GM21367 (cell line): ENCODE measurements around the gene CABLES2.
"Not testable (repeated sequence)": the region's sequence is repeated elsewhere in the genome, so short reads cannot be mapped to it uniquely, and the experiment has no call there.

Experiments used
- ATAC-seq: cut with Tn5 transposase; IDR thresholded peaks from one replicate; pipeline ENCODE4 v1.9.1; 2021; ENCODE audit not compliant: unreplicated experiment

Gene CABLES2

DNA sequence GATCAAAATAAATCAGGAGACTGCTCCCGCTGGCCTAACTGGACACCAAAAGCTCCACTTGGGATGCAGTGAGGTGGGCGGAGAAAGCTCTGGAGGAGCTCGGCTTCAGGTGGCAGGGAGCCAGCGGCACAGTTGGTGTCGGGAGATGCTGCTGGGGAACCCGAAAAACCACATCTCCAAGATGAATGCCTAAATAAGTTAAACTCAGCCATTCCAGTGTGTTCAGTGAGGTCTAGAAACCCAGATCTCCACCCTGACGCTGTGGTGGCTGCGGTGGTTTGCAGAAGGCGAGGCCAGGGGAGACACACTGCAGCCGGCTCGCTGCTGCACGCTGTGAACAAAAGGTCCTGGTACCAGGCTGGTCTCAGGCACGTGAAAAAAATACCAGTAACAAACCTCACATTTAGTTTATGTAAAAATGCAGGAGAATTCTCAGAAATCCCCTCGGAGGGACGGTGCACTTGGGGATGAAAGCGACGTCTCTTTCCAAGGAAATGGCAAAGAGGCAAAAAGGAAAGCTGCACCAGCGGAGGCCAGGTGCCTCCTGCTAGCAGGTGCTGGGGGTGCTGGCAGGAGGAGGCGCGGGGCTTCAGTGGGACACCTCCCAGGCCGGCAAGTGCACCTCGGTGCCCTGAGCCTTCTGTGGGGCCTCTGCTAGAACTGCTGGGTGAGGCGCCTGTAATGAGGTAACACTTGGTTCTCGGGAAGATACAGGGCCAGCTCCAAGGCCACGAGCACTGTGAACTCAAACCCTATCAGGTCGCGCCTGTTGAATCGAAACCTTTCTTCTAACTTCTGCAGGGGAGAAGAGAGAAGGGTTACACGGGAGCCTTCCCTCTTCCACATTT, 16.5 kb downstream of the CABLES2 start:
- ATAC-seq: no peak

DNA sequence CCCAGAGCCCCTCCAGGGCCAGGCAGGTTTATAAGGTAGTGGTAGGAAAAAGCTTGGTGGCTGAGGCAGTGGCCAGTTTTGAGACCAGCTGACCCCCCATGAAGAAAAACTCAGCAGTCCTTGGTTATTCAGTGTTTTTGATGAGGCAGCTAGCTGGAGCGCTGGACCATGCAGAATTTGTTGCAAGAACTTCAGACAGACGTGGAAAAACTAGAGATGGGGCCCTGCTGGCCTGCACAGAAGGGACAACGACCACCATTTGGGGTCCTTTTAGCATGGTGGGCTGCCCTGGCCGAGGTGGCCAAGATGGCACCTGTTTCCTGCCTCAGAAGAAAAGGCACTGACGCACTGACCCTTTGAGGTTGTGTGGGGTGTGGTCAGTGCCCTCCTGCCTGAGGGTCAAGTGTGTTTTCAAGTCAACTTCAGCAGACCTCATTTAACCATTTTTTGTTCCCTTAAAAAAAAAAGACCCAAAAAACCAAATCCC, 17.4 kb downstream of the CABLES2 start:
- ATAC-seq: no peak

DNA sequence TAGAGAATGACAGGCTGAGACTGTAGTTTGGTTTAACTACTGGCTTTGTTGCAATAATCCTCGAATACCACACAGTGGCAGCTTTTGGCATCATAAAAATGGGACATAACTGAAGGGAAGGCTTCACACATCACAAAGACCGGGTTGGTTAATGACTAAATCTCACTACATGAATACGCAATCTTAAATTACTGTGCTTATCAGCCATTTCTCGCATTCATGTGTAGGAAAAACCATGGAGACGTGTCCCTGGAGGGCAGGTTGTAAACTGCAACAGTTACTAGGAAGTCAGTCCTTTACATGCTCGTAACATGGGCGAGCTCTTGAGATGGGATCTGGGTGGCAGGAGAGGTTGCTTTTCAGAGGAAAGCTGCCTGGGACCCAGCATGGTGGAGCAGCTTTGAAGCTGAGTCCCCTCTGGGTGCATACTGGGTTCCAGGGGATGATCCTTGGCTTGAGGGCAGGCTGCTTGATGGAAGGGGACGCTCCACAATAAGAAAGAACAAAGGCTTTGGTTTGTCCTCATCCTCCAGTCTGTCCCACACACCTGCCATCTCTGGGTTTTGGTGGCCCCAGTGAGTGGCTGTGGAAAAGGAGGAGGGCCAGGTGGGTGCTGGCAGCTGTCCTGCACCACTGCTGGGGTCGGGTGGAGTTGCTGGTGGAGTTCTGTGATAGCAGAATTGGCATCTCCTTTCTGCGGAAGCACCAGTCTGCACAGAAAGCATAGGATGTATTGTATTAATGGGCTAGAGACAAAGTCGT, 18.1 kb downstream of the CABLES2 start:
- no peak for ATAC-seq

DNA sequence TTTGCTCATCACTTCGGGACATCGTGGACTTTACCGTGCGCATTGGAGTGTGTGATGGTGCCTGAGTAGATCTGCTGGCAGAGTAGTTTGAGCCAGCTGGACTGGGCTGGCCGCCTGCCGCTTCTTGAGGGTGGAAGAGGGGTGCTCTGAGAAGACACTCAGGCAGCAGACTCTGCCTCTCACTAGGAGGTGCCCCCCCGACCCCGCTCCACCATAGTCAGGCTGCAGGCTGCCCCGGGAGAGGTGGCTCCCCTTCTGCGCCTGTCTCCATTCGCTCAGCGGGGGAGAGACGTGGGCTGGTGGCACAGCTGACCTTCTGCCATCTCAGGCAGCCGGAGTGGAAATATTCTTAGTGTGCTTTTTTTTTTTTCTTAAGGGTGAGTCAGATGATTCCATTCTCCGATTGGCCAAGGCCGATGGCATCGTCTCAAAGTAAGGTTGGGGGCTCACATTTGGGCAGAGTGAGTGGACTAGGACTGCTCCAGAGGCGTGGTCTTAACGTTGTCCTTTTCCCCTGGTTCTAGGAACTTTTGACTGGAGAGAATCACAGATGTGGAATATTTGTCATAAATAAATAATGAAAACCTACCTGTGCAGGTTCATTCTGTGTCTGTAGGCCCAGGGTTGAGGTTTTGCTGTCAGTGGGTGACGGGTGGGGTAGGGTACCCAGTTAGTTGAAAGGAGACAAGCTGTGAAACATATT, 19.0 kb downstream of the CABLES2 start:
- ATAC-seq: no peak

DNA sequence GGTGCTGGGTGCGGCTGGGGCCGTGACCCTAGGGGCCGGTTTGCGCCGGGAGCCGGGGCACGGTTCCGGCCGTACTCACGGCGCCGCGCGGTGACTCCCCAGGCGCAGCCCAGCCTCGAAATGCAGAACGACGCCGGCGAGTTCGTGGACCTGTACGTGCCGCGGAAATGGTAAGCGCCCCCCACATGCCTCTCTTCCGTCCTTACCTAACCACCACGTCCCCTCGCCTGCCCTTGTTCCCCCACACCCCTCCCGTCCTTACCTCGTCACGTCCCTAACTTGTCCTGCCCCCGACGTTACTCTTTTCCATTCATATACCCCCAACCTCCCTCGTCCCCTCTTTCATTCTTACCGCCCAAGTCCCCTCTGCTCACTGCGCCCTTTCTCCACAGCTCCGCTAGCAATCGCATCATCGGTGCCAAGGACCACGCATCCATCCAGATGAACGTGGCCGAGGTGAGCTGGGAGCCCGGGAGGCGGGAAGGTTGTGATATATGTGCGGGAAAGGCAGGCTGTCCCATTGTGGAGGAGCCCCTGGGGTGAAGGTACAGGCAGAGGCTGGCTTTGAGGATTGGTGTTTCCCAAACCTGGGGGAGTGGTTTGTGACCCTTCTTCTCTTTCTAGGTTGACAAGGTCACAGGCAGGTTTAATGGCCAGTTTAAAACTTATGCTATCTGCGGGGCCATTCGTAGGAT, 19.7 kb downstream of the CABLES2 start:
- no peak for ATAC-seq

DNA sequence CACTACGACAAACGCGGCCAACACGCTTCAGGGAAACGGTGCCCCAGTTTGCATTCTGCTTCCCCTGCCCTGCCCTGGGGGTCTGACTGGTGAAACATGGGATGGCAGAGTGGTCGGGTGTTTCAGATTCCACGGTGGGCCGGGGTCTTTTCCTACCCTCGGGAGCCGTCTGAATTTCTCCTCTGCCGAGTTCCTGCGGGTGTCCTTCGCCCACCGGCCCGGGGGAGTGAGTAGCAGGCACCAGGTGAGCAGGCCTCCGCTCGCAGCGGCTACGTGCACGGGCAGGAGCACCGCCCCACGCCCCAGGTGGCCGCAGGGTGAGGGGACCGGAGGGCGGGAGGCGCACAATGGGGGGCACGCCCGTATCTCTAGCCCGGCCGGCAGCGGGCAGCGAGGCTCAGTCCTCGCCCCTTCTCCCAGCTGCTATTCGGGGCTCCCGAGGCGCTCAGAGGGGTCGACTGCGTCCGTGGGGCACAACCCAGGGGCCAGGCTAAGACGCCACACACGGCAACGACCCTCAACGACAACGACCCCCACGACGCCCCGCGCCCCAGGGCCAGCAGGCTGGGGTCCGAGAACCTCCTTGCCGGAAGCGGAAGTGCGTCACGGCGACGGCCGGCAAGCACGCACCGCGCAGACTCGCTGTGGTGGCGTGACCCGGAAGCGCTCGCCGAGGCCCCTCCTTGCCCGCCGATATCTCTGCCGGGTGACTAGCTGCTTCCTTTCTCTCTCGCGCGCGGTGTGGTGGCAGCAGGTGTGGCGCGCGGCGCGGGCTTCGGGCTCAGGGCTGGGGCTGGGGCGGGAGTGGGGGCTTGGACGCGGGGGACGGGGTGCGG, 20.5 kb downstream of the CABLES2 start, which contains the start of gene RPS21:
TSS of gene RPS21 (plus strand) at position 721 of the 836 bp plus-strand sequence. CDS start 236 bp downstream, outside the sequence.
- peak; percentile 79 for ATAC-seq

DNA sequence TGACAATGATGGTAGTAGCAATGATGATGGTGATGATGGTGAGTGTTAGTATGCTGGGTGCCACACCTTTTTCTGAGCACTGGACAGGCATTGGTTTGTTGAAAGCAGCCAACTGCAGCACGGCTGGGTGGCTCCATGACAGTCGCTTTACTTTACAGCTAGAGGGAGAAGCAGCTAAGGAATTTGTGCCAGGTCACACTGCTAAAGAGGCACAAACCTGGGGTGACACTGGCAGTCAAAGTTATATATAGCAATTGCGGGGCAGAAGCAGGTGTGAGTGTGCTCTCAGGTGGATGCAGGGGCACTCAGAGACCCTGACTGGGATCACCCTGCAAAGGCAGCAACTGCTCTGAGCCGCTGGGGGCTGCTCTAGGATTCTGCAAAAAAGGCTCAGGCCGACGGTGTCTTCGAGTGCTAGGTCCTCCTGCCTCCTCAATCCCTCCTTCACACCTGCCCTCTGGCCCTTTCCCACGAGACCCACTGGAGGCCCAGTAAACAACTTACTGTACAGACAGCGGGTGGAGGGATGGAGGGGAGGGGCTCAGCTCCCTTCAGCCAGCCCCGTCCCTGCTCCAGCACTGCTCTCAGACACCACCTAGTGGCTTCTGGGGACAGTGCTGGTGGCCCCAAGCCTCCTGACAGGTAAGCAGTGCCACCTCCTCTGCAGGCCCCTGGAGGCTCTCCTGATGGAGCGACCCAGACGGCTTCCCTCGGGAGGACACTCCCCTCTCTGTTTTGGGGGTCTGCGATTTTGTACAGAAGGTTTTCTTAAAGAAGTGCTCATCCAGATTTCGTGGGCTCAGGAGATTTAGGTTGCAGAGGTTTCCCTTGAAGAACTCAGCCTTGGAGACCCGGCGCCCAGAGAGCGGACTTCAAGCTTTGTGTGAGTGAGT, 24.5 kb downstream of the CABLES2 start:
- no peak for ATAC-seq

DNA sequence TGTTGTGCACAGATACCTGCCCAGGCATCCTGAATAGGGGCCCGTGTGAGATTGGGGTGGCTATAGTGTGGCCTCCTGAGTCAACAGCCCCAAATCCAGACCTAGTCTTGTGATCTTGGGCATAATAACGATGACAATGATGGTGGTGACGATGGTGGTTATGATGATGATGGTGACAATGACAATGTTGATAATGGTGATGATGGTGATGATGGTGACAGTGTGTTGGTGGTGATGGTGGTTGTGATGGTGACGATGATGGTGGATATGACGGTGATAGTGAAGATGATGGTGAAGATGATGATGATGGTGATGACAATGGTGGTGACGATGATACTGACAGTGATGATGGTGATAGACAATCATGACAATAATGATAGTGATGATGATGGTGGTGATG, 25.2 kb downstream of the CABLES2 start:
- no peak for ATAC-seq

DNA sequence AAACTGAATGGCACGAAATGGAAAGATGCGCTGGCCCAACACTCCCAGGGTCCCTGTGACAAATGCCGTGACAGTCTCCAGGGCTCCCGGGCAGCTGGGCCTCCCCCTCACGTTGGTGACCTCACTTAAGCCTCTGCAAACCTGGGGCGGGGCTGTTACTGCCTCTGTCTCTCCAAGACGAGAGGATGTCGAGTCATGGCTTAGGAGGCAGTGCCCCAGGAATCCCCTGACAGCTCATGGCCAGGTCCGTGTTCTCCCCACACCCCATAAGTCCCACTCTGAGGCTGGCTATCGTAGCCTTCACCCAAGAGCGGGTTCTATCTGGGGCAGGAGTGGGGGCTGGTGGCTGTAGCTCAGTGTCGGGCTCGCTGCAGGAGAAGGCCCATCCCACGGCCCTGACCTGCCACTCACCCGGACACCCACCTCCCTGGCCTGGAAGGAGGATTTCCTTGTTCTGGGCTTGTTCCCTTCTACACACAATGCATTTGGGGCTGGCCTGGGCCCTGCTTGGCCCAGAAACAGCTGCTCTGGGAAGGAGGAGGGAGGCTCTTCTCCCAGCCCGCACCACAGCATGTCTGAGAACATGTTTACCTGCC, 25.8 kb downstream of the CABLES2 start:
- ATAC-seq: no peak

DNA sequence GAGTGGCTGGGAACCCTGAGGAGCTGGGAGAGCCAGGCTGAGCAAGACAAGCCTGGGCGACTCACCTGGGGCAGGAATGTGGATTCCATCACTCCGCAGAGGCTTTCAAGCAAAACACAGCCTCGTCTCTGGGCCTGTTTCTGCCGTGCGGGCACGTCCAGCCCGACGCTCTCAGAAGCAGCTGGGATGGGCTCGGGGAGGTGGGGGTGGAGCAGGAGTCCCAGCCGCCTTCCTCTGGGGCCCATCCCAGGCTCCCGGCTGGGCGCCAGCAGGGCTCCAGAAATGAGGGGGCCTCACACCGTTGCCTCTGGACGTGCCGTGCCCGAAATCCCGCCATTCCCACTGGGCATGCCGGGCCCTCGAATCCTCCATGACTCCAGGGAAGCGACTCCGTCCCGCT, 28.9 kb downstream of the CABLES2 start:
- ATAC-seq: no peak

DNA sequence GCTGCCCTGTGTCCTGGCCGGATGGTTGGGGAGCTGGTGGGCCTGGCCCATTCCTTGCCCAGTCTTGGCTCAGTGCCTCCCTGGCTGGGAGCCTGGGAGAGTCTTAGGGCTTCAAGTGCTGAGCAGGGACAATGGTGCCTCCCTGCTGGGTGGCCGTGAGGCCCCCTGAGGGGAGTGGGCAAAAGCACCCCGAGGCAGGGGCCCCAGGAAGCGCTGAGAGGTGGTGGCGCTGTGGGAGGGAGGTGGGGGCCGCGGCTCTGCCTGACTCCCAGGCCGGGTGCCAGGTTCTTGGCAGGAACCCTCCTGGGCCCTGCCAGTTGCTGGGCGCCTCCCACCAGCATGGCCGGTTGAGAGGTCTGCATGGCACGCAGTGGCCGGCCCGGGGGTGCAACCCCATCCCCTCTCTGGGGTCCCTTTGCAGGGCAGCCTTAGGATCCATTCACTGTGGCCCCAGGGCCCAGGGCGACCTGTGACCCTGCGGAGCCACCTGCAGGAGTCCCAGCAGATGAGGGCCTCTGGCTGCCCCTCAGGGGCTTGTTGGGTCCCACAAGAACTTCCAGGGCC, 29.4 kb downstream of the CABLES2 start:
- no peak for ATAC-seq

DNA sequence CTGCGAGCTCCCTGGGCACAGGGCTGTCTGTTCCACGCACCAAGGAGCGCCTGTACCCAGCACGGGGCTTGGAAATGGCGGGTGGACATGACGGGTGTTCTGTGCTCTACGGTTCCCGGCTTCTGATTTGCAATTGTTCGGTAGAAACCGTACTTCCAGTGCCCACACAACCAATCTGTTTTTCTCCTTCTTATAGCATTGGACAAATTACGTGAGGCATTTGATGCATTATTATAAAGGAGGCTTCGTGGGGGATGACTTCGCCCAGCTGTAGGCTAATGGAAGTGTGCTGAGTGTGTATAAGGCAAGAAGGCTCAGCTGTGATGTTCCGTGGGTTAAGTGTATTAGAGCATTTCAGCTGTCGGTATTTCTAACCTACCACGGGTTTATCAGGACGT, 30.0 kb downstream of the CABLES2 start:
- ATAC-seq: no peak

DNA sequence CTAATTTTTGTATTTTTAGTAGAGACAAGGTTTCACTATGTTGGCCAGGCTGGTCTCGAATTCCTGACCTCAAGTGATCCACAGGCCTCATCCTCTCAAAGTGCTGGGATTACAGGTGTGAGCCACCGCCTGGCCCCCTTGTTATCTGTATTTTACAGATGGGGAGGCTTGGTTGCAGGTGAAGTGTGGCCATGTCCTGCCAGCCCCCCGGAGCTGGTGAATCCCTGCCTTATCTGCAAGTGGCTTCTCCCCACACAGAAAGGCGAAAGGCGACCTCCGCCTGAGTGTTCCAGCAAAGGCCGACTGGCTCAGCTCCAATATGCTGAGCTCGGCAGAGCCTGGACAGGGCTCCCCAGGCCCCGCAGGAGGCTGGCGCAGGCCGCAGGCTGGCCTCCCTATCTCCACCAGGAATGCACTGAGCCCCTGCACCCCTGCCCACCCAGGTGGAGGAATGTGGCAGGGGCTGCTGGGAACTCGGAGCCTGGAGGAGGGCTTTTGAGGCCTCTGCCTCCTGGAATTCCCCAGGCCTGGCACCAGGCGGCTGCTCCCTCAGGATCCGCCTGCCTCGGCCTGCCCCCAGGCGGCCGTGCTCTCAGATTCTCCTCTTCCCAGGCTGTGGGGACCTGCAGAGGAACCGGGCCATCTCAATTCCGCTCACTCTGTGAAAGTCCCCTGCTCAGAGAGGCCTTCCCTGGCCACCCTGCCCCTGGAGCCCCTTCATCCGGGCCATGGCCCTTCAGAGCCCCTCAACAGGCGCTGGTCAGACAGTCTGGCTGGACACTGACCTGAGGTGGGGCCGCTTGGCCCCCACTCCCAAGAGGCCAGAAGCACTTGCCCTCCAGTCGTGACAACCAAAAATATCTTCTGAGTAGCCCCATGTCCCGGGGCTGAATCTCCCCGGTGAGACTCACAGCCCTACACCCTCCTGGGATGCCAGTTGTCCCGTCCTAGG, 30.7 kb downstream of the CABLES2 start:
- ATAC-seq: no peak

DNA sequence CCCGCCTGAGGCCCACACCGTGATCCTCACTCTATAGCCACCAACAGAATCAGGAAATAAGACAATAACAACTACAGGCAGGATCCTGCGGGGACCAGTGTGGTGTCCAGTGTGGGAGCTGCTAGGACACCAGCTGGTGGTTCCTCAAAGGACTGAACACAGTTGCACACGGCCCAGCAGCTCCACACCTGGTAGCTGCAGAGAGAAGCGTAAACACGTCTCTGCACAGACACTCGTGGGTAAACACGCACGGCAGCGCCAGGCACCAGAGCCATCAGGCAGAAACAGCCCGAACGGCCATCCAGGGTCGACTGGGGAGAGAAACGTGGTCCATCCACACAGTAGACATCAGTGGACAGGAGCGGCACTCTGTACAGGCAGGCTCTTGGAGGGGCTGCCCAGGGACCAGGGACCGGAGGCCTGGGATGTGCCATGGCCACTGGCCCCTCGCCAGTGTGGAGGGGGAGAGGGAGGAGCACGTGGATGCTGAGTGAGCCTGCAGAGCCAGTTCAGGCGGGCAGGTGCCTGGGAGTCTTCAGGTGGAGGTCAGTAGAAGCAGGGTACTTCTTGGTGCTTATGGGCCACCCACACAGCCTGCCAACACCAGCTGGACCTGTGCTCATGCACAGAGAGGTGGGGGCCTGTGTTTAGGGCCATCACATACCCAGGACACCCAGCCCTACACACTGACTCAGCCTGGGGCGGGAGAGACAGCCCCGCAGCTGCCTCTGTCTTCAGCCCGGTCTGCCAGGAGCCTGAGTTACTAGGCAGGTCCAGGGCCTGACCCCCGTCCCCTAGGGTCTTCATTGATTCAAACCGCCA, 32.5 kb downstream of the CABLES2 start:
- no peak for ATAC-seq

DNA sequence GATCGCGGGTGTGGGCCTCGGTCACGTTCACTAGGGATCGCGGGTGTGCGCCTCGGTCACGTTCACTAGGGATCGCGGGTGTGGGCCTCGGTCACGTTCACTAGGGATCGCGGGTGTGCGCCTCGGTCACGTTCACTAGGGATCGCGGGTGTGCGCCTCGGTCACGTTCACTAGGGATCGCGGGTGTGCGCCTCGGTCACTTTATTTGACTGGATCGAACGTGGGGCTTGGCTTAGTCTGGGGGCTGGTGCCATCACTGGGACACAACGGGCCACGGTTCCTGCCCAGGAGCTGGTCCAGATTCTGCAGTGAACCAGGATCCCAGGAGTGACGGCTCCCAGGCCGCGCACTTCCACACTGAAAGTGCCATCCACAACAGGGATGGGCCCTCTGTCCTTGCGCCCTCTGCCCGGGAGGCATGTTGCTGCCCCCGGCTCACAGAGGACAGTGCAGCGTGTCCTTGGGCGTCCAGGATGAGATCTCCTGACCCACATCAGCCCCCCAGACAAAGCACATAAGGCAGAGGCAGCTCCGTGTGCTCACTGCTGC, 33.4 kb downstream of the CABLES2 start:
- not testable (repeated sequence) for ATAC-seq
